Osteoblast (primary cell): ENCODE data around the gene SLC36A3. TPM values are rescaled to one million over a fixed set of nuclear protein-coding genes. Genes with fewer than 3 reads are reported as not detected.

Experiments
- DNase-seq: peaks from one replicate; pipeline ENCODE4 v3.0.0; 2011; ENCODE audit warnings: low spot score, mixed read lengths; ENCODE audit not compliant: insufficient read length; ENCODE audit errors: missing footprints
- H2AFZ ChIP-seq: 2 replicates; pipeline ENCODE4 v1.6.0; 2011; ENCODE audit warnings: mild to moderate bottlenecking, low read length
- H3K27ac ChIP-seq: 2 replicates; pipeline ENCODE4 v1.5.1; 2011; ENCODE audit warnings: mild to moderate bottlenecking, low read depth, low read length, moderate library complexity
- H3K27me3 ChIP-seq: 2 replicates; pipeline ENCODE4 v1.6.0; 2012; ENCODE audit warnings: mild to moderate bottlenecking, control low read depth, inconsistent platforms, low read length, moderate library complexity; ENCODE audit not compliant: insufficient read depth
- H3K36me3 ChIP-seq: 2 replicates; pipeline ENCODE4 v1.5.1; 2011; ENCODE audit warnings: mild to moderate bottlenecking, low read length, control low read depth, moderate library complexity; ENCODE audit not compliant: insufficient read depth
- H3K4me1 ChIP-seq: 2 replicates; pipeline ENCODE4 v1.5.1; 2011; ENCODE audit warnings: mild to moderate bottlenecking, low read length, control low read depth, moderate library complexity; ENCODE audit not compliant: insufficient read depth
- H3K4me2 ChIP-seq: 2 replicates; pipeline ENCODE4 v1.6.0; 2011; ENCODE audit warnings: mild to moderate bottlenecking, low read length; ENCODE audit not compliant: insufficient read depth
- H3K4me3 ChIP-seq: fragments of 200-600 bp; sonication (generic); 3 replicates; pipeline ENCODE4 v1.5.1; 2012; ENCODE audit warnings: mild to moderate bottlenecking, low read length, inconsistent platforms; ENCODE audit not compliant: insufficient read depth
- H3K79me2 ChIP-seq: 2 replicates; pipeline ENCODE4 v1.6.0; 2012; ENCODE audit warnings: mild to moderate bottlenecking, low read length, control low read depth, inconsistent platforms; ENCODE audit not compliant: insufficient read depth
- H3K9me3 ChIP-seq: 2 replicates; pipeline ENCODE4 v1.5.1; 2011; ENCODE audit warnings: low read depth, low read length, control low read depth
- H4K20me1 ChIP-seq: 2 replicates; pipeline ENCODE4 v1.6.0; 2012; ENCODE audit warnings: mild to moderate bottlenecking, low read length, control low read depth; ENCODE audit not compliant: insufficient read depth
- CTCF ChIP-seq: IDR thresholded peaks from 2 replicates; pipeline ENCODE4 v1.5.1; 2011; ENCODE audit warnings: mild to moderate bottlenecking, low read depth, low read length, moderate library complexity; ENCODE audit errors: extremely low read depth
- total RNA-seq: library from RNA; depleted of rRNA; stranded (reverse); fragments of >200 nt; gene quantifications from 2 replicates; pipeline ENCODE4 v1.2.3, GENCODE V29; 2012

SLC36A3 gene
- total RNA-seq, 1 donor = not detected

GRCh38 chr5:151338734-151339133 is 35.2 kb upstream of the SLC36A3 start:
- no peak overlapping the region for H3K4me2 ChIP-seq

GRCh38 chr5:151332857-151333256 is 29.3 kb upstream of the SLC36A3 start:
- TF ChIP-seq CTCF = no peak
- DNase-seq = no peak
- H3K27ac ChIP-seq = no peak overlapping the region
- H3K4me2 ChIP-seq = no peak overlapping the region
- H3K9me3 ChIP-seq = no peaks in the 10 kb centered on the region
- H4K20me1 ChIP-seq = no peaks in the 10 kb centered on the region
- no peaks in the 10 kb centered on the region for H3K36me3 ChIP-seq
- no peak overlapping the region for H2AFZ ChIP-seq
- H3K79me2 ChIP-seq = no peaks in the 10 kb centered on the region
- no peaks in the 10 kb centered on the region for H3K4me1 ChIP-seq
- H3K27me3 ChIP-seq = no peaks in the 10 kb centered on the region
- H3K4me3 ChIP-seq = no peak overlapping the region

More at GRCh38 chr5:151338734-151339133, 35.2 kb upstream of the SLC36A3 start:
- H3K27ac ChIP-seq = no peak overlapping the region
- H4K20me1 ChIP-seq = no peaks in the 10 kb centered on the region
- no peaks in the 10 kb centered on the region for H3K79me2 ChIP-seq
- no peaks in the 10 kb centered on the region for H3K4me1 ChIP-seq
- H3K36me3 ChIP-seq = no peaks in the 10 kb centered on the region
- H3K27me3 ChIP-seq = peaks cover 8% of the 10 kb centered on the region
- no peak overlapping the region for H3K4me3 ChIP-seq
- no peak for DNase-seq
- no peaks in the 10 kb centered on the region for H3K9me3 ChIP-seq
- H2AFZ ChIP-seq = no peak overlapping the region
- no peak for TF ChIP-seq CTCF

- Histone ChIP-seq H3K36me3 (no peaks in the 10 kb centered on the region), H3K4me1 (no peaks in the 10 kb centered on the region), H3K9me3 (no peaks in the 10 kb centered on the region), H4K20me1 (no peaks in the 10 kb centered on the region), H3K27ac (no peak overlapping the region), H2AFZ (no peak overlapping the region), H3K4me3 (no peak overlapping the region), H3K79me2 (no peaks in the 10 kb centered on the region), H3K27me3 (peaks cover 6% of the 10 kb centered on the region), H3K4me2 (no peak overlapping the region)
- TF ChIP-seq CTCF = no peak
- DNase-seq = no peak
Measured at GRCh38 chr5:151328734-151329133, 25.2 kb upstream of the SLC36A3 start.

- no peak overlapping the region for H3K4me3 ChIP-seq
- H3K4me2 ChIP-seq = no peak overlapping the region
- no peak for TF ChIP-seq CTCF
- peaks cover 6% of the 10 kb centered on the region for H3K27me3 ChIP-seq
- H3K4me1 ChIP-seq = no peaks in the 10 kb centered on the region
- H3K27ac ChIP-seq = no peak overlapping the region
- H3K79me2 ChIP-seq = no peaks in the 10 kb centered on the region
- no peak for DNase-seq
- no peaks in the 10 kb centered on the region for H3K36me3 ChIP-seq
- no peaks in the 10 kb centered on the region for H3K9me3 ChIP-seq
- no peaks in the 10 kb centered on the region for H4K20me1 ChIP-seq
- no peak overlapping the region for H2AFZ ChIP-seq
Measured at GRCh38 chr5:151327585-151327984, 24.0 kb upstream of the SLC36A3 start.
